HCT116 (cell line): Measurements from ENCODE around the gene TTYH1. TPM values are rescaled to one million over a fixed set of nuclear protein-coding genes. Genes with fewer than 3 reads are reported as not detected.

Experiments used
- ATAC-seq: fragments of 200-7000 bp; cut with Tn5 transposase; 2 replicates; pipeline ENCODE4 v1.9.1; 2020; ENCODE audit warnings: mild to moderate bottlenecking, moderate library complexity
- BruUV-seq: library from RNA; stranded (reverse); fragments of 400-500 nt; replicated peaks from 2 replicates; lab custom pipeline; 2021; lab: Mats Ljungman, UMichigan
- CTCF ChIA-PET: fragments of 300-600 bp; sonication (Branson Sonifier 250); formaldehyde crosslinking; loops from one replicate; lab custom pipeline; 2021; ENCODE audit warnings: antibody characterized with exemption; lab: Charles Lee
- POLR2A ChIA-PET: fragments of 300-600, 350-600 bp; sonication (Branson Sonifier 250); formaldehyde crosslinking; loops from one replicate; lab custom pipeline; 2021; ENCODE audit warnings: antibody characterized with exemption; lab: Charles Lee
- RAD21 ChIA-PET, 2 experiments: fragments of 300-600 bp; sonication (Branson Sonifier 250); formaldehyde crosslinking; loops; one replicate each; lab custom pipeline; 2023; ENCODE audit warnings: low total read pairs in 2 of 2; ENCODE audit not compliant: uncharacterized antibody in 2 of 2, unreplicated experiment in 2 of 2, low non-redundant PET in 1 of 2; lab: Charles Lee
- DNase-seq: peaks from one replicate; pipeline ENCODE4 v3.0.0-alpha.2; 2010; ENCODE audit warnings: low read depth, low spot score
- H2AFZ ChIP-seq: fragments of 200-600 bp; shearing (Covaris generic), sonication (generic); 2 replicates; pipeline ENCODE4 v1.6.1; 2017; ENCODE audit warnings: low read depth, mixed run types, mixed read lengths, antibody characterized with exemption, low read length; ENCODE audit not compliant: poor library complexity, severe bottlenecking
- H3K27ac ChIP-seq: 2 replicates; pipeline ENCODE4 v1.5.1; 2012; ENCODE audit warnings: low read depth, low read length
- H3K27me3 ChIP-seq: fragments of 200-600 bp; sonication (generic); 2 replicates; pipeline ENCODE4 v1.6.1; 2016; ENCODE audit warnings: mixed run types, low read length, mixed read lengths; ENCODE audit not compliant: insufficient read depth
- H3K36me3 ChIP-seq, 2 experiments: fragments of 200-500 bp in 1 of 2; fragments of 200-600 bp in 1 of 2; sonication (Bioruptor generic) in 1 of 2; sonication (generic) in 1 of 2; 2 replicates each; pipeline versions ENCODE4 v1.5.1 to v1.6.1; 2014 to 2016; ENCODE audit warnings: low read length in 2 of 2, inconsistent platforms in 1 of 2, mixed read lengths in 1 of 2, mixed run types in 1 of 2; ENCODE audit not compliant: insufficient read depth in 2 of 2, control insufficient read depth in 1 of 2
- H3K4me1 ChIP-seq, 2 experiments: fragments of 200-600 bp in 1 of 2; sonication (generic) in 1 of 2; 2 replicates each; pipeline versions ENCODE4 v1.5.1 to v1.6.1; 2012 to 2017; ENCODE audit warnings: low read length in 2 of 2, inconsistent platforms in 1 of 2, mild to moderate bottlenecking in 1 of 2, mixed read lengths in 1 of 2, mixed run types in 1 of 2, moderate library complexity in 1 of 2; ENCODE audit not compliant: insufficient read depth in 2 of 2, control insufficient read depth in 1 of 2
- H3K4me2 ChIP-seq: fragments of 200-600 bp; sonication (generic); 2 replicates; pipeline ENCODE4 v1.6.1; 2017; ENCODE audit warnings: mixed run types, low read length, mixed read lengths
- H3K4me3 ChIP-seq, 2 experiments: fragments of 200-600 bp in 1 of 2; sonication (generic) in 1 of 2; replicated peaks in 1 of 2; 2 replicates each; pipeline ENCODE4 v1.5.1; 2011 to 2016; ENCODE audit warnings: low read length in 2 of 2, control low read depth in 1 of 2, low read depth in 1 of 2, mild to moderate bottlenecking in 1 of 2, mixed read lengths in 1 of 2, mixed run types in 1 of 2
- H3K79me2 ChIP-seq: fragments of 200-600 bp; sonication (generic); 2 replicates; pipeline ENCODE4 v1.6.1; 2017; ENCODE audit warnings: mild to moderate bottlenecking, mixed run types, low read length, moderate library complexity, mixed read lengths; ENCODE audit not compliant: insufficient read depth
- H3K9ac ChIP-seq: fragments of 200-600 bp; sonication (generic); 2 replicates; pipeline ENCODE4 v1.6.1; 2016; ENCODE audit warnings: low read length, mixed read lengths
- H3K9me2 ChIP-seq: fragments of 200-600 bp; sonication (generic), shearing (Covaris generic); 2 replicates; pipeline ENCODE4 v1.6.1; 2017; ENCODE audit warnings: mixed run types, mild to moderate bottlenecking, moderate library complexity; ENCODE audit not compliant: insufficient read depth
- H3K9me3 ChIP-seq, 2 experiments: fragments of 200-500 bp in 1 of 2; fragments of 200-600 bp in 1 of 2; sonication (Bioruptor generic) in 1 of 2; sonication (generic) in 1 of 2; 2 replicates each; pipeline ENCODE4 v1.6.1; 2014 to 2017; ENCODE audit warnings: low read length in 2 of 2, mixed read lengths in 2 of 2, inconsistent platforms in 1 of 2, low read depth in 1 of 2, mild to moderate bottlenecking in 1 of 2, mixed run types in 1 of 2, moderate library complexity in 1 of 2; ENCODE audit not compliant: control insufficient read depth in 1 of 2, insufficient read depth in 1 of 2
- H4K20me1 ChIP-seq: fragments of 200-600 bp; sonication (generic), shearing (Covaris generic); 2 replicates; pipeline ENCODE4 v1.6.1; 2017; ENCODE audit warnings: mixed run types, mild to moderate bottlenecking, moderate library complexity; ENCODE audit not compliant: insufficient read depth
- CBX3 ChIP-seq: IDR thresholded peaks from 2 replicates; pipeline ENCODE4 v1.6.1; 2012; ENCODE audit warnings: low read depth
- EGR1 ChIP-seq: IDR thresholded peaks from 2 replicates; pipeline ENCODE4 v1.6.1; 2012; ENCODE audit warnings: low read depth
- ELF1 ChIP-seq: IDR thresholded peaks from 2 replicates; pipeline ENCODE4 v1.6.1; 2012; ENCODE audit warnings: low read depth, borderline replicate concordance
- EZH2phosphoT487 ChIP-seq: fragments of 200-600 bp; IDR thresholded peaks from 2 replicates; pipeline ENCODE4 v1.6.1; 2018; ENCODE audit warnings: antibody characterized with exemption, borderline replicate concordance
- JUND ChIP-seq: IDR thresholded peaks from 2 replicates; pipeline ENCODE4 v1.6.1; 2012
- POLR2AphosphoS5 ChIP-seq: IDR thresholded peaks from 2 replicates; pipeline ENCODE4 v1.6.1; 2011; ENCODE audit warnings: mild to moderate bottlenecking, low read depth, low read length, moderate library complexity
- RAD21 ChIP-seq: IDR thresholded peaks from 2 replicates; pipeline ENCODE4 v1.6.1; 2012; ENCODE audit warnings: low read depth, mild to moderate bottlenecking
- SIN3A ChIP-seq: IDR thresholded peaks from 2 replicates; pipeline ENCODE4 v1.6.1; 2012; ENCODE audit warnings: low read depth
- SP1 ChIP-seq: IDR thresholded peaks from 2 replicates; pipeline ENCODE4 v1.6.1; 2012; ENCODE audit warnings: low read depth
- SRF ChIP-seq: IDR thresholded peaks from 2 replicates; pipeline ENCODE4 v1.6.1; 2012; ENCODE audit warnings: low read depth
- TCF7L2 ChIP-seq: IDR thresholded peaks from 2 replicates; pipeline ENCODE4 v1.7.0; 2011; ENCODE audit warnings: borderline replicate concordance, inconsistent platforms; ENCODE audit not compliant: insufficient read depth, insufficient read length; ENCODE audit errors: extremely low read depth
- YY1 ChIP-seq: IDR thresholded peaks from 2 replicates; pipeline ENCODE4 v1.6.1; 2011; ENCODE audit warnings: low read length, low read depth, moderate library complexity, mild to moderate bottlenecking; ENCODE audit not compliant: insufficient replicate concordance; ENCODE audit errors: extremely low read depth
- ZFX ChIP-seq: fragments of 450-650 bp; IDR thresholded peaks from 2 replicates; pipeline ENCODE4 v1.6.1; 2017
- intact Hi-C: fragments of 100-400 bp; cut with micrococcal nuclease; formaldehyde crosslinking; loops from 2 replicates; pipeline ENCODE4 v1.10.0; 2022
- total RNA-seq: library from RNA; stranded (reverse); gene quantifications from one replicate; pipeline ENCODE4 v1.2.1, GENCODE V29; 2021; ENCODE audit not compliant: unreplicated experiment
- TF ChIP-seq, protein P1 (sequence below): IDR thresholded peaks from 2 replicates; pipeline ENCODE4 v1.6.1; 2012
- TF ChIP-seq, protein P2 (sequence below), 3 experiments: fragments of 200-600 bp in 1 of 3; sonication (generic) in 1 of 3; IDR thresholded peaks in 2 of 3; conservative IDR thresholded peaks in 1 of 3; 2 replicates each; pipeline ENCODE4 v1.5.1; 2012 to 2017; ENCODE audit warnings: low read depth in 2 of 3, low read length in 2 of 3, antibody characterized with exemption in 1 of 3, borderline replicate concordance in 1 of 3, control low read depth in 1 of 3, mild to moderate bottlenecking in 1 of 3, mixed read lengths in 1 of 3, mixed run types in 1 of 3, moderate library complexity in 1 of 3; ENCODE audit not compliant: insufficient read depth in 1 of 3
- TF ChIP-seq, protein P3 (sequence below): IDR thresholded peaks from 2 replicates; pipeline ENCODE4 v1.6.1; 2012
- TF ChIP-seq, protein P4 (sequence below): IDR thresholded peaks from 2 replicates; pipeline ENCODE4 v1.6.1; 2011; ENCODE audit warnings: mild to moderate bottlenecking, low read length, moderate library complexity; ENCODE audit not compliant: insufficient replicate concordance; ENCODE audit errors: extremely low read depth

Gene TTYH1
- total RNA-seq, 1 experiment from 2014 or later = 0.37 TPM

GRCh38 chr19:54399189-54399588 lies 16.1 kb upstream of the TTYH1 start:
- CTCF ChIA-PET = interaction anchor here (1.3 kb wide), 1 partner anchor 8 kb away, joined by 3 read pairs; no protein-coding TSS in a partner anchor
- Histone ChIP-seq H3K4me2 (no peak overlapping the region), H3K9ac (no peak overlapping the region), H3K27me3 (no peaks in the 10 kb centered on the region), H3K9me3 (no peaks in the 10 kb centered on the region), H3K27ac (no peak overlapping the region), H3K9me2 (no peaks in the 10 kb centered on the region), H4K20me1 (no peaks in the 10 kb centered on the region), H3K79me2 (no peaks in the 10 kb centered on the region), H3K4me1 (no peaks in the 10 kb centered on the region), H3K36me3 (no peaks in the 10 kb centered on the region), H3K4me3 (no peak overlapping the region), H2AFZ (no peak overlapping the region)
- intact Hi-C loops = no loop called here
- ATAC-seq (no peak; the same call in 1 of the 2 replicates), DNase-seq (no peak)
- POLR2A ChIA-PET = no interaction called here
- no TSS peak for BruUV-seq
- RAD21 ChIA-PET = no interaction called here
- no peak for TF ChIP-seq EGR1

GRCh38 chr19:54400913-54401312 lies 14.4 kb upstream of the TTYH1 start:
- ChIA-PET POLR2A (no interaction called here), CTCF (no interaction called here), RAD21 (no interaction called here)
- H3K36me3 ChIP-seq = no peaks in the 10 kb centered on the region
- TF ChIP-seq TCF7L2 = no peak
- no peak for TF ChIP-seq JUND
- no peak for TF ChIP-seq ZFX
- TF ChIP-seq SRF = no peak
- no peak for TF ChIP-seq ELF1
- TF ChIP-seq, protein P1, sequence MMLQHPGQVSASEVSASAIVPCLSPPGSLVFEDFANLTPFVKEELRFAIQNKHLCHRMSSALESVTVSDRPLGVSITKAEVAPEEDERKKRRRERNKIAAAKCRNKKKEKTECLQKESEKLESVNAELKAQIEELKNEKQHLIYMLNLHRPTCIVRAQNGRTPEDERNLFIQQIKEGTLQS = no peak
- TF ChIP-seq RAD21 = no peak
- TF ChIP-seq, protein P2, sequence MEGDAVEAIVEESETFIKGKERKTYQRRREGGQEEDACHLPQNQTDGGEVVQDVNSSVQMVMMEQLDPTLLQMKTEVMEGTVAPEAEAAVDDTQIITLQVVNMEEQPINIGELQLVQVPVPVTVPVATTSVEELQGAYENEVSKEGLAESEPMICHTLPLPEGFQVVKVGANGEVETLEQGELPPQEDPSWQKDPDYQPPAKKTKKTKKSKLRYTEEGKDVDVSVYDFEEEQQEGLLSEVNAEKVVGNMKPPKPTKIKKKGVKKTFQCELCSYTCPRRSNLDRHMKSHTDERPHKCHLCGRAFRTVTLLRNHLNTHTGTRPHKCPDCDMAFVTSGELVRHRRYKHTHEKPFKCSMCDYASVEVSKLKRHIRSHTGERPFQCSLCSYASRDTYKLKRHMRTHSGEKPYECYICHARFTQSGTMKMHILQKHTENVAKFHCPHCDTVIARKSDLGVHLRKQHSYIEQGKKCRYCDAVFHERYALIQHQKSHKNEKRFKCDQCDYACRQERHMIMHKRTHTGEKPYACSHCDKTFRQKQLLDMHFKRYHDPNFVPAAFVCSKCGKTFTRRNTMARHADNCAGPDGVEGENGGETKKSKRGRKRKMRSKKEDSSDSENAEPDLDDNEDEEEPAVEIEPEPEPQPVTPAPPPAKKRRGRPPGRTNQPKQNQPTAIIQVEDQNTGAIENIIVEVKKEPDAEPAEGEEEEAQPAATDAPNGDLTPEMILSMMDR (IDR thresholded peaks at IDR 0.05 in 2 of 3, conservative IDR thresholded peaks at IDR 0.05 in 1 of 3; ENCODE audit: borderline replicate concordance in 1 of 3, insufficient read depth in 1 of 3, low read depth in 2 of 3, low read length in 2 of 3) = no peak
- TF ChIP-seq EZH2phosphoT487 = no peak
- TF ChIP-seq, protein P3, sequence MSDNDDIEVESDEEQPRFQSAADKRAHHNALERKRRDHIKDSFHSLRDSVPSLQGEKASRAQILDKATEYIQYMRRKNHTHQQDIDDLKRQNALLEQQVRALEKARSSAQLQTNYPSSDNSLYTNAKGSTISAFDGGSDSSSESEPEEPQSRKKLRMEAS = no peak
- no peak for TF ChIP-seq YY1
- no peak for TF ChIP-seq SIN3A
- no peak for TF ChIP-seq POLR2AphosphoS5
- TF ChIP-seq SP1 = no peak
- TF ChIP-seq, protein P4, sequence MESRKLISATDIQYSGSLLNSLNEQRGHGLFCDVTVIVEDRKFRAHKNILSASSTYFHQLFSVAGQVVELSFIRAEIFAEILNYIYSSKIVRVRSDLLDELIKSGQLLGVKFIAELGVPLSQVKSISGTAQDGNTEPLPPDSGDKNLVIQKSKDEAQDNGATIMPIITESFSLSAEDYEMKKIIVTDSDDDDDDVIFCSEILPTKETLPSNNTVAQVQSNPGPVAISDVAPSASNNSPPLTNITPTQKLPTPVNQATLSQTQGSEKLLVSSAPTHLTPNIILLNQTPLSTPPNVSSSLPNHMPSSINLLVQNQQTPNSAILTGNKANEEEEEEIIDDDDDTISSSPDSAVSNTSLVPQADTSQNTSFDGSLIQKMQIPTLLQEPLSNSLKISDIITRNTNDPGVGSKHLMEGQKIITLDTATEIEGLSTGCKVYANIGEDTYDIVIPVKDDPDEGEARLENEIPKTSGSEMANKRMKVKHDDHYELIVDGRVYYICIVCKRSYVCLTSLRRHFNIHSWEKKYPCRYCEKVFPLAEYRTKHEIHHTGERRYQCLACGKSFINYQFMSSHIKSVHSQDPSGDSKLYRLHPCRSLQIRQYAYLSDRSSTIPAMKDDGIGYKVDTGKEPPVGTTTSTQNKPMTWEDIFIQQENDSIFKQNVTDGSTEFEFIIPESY = no peak
- no peak for TF ChIP-seq CBX3
- H3K9me2 ChIP-seq = no peaks in the 10 kb centered on the region
- H3K27ac ChIP-seq = no peak overlapping the region
- no peak overlapping the region for H3K9ac ChIP-seq
- no peaks in the 10 kb centered on the region for H3K27me3 ChIP-seq
- no peaks in the 10 kb centered on the region for H3K9me3 ChIP-seq
- H3K79me2 ChIP-seq = no peaks in the 10 kb centered on the region
- H3K4me1 ChIP-seq = no peaks in the 10 kb centered on the region
- ATAC-seq = no peak
- no peak overlapping the region for H3K4me2 ChIP-seq
- no TSS peak for BruUV-seq
- H3K4me3 ChIP-seq = no peak overlapping the region
- intact Hi-C loops = no loop called here
- H2AFZ ChIP-seq = no peak overlapping the region
- DNase-seq = no peak
- no peaks in the 10 kb centered on the region for H4K20me1 ChIP-seq
